ENCODE results near the gene TRIM41.

Gene TRIM41

GRCh38 chr5:181215997-181216989 is 6.8 kb upstream of the TRIM41 start:
- H3K4me3 ChIP-seq (ENCODE audit: low read depth, low read length): no peak overlapping the region
- DNase-seq (ENCODE audit: low read depth): no peak
- no peak for TF ChIP-seq CTCF (conservative IDR thresholded peaks at IDR 0.05; ENCODE audit: low read depth, low read length)

- H3K4me3 ChIP-seq (ENCODE audit: low read depth, low read length): peak overlapping the region; percentile 49
Observed at GRCh38 chr5:181217111-181217802, 5.8 kb upstream of the TRIM41 start.

GRCh38 chr5:181217803-181218062 is 5.3 kb upstream of the TRIM41 start:
- no peak for TF ChIP-seq CTCF (conservative IDR thresholded peaks at IDR 0.05; ENCODE audit: low read depth, low read length)
- no peak for DNase-seq (ENCODE audit: low read depth)
- peak overlapping the region; percentile 49 for H3K4me3 ChIP-seq (ENCODE audit: low read depth, low read length)

More at GRCh38 chr5:181217111-181217802, 5.8 kb upstream of the TRIM41 start:
- TF ChIP-seq CTCF (conservative IDR thresholded peaks at IDR 0.05; ENCODE audit: low read depth, low read length): peak; percentile 5
- DNase-seq (ENCODE audit: low read depth): peak; percentile 60

- no peak for TF ChIP-seq CTCF (conservative IDR thresholded peaks at IDR 0.05; ENCODE audit: low read depth, low read length)
- H3K4me3 ChIP-seq (ENCODE audit: low read depth, low read length): peak overlapping the region; percentile 48
- no peak for DNase-seq (ENCODE audit: low read depth)
Observed at GRCh38 chr5:181218795-181219124, 4.3 kb upstream of the TRIM41 start.

- no peak for DNase-seq (ENCODE audit: low read depth)
- no peak for TF ChIP-seq CTCF (conservative IDR thresholded peaks at IDR 0.05; ENCODE audit: low read depth, low read length)
Observed at GRCh38 chr5:181219262-181220177, 3.6 kb upstream of the TRIM41 start.

GRCh38 chr5:181220178-181220515 is 2.9 kb upstream of the TRIM41 start:
- no peak for DNase-seq (ENCODE audit: low read depth)
- no peak overlapping the region for H3K4me3 ChIP-seq (ENCODE audit: low read depth, low read length)
- TF ChIP-seq CTCF (conservative IDR thresholded peaks at IDR 0.05; ENCODE audit: low read depth, low read length): no peak

More at GRCh38 chr5:181219262-181220177, 3.6 kb upstream of the TRIM41 start:
- H3K4me3 ChIP-seq (ENCODE audit: low read depth, low read length): no peak overlapping the region

Data from choroid plexus epithelial cell (primary cell).